ENCODE measurements around the gene TNK1. TPM values are rescaled to one million over a fixed set of nuclear protein-coding genes. Genes with fewer than 3 reads are reported as not detected.

The TNK1 gene
- polyA plus RNA-seq, 3 donors = 5.1 to 9.0 (median 6.0) TPM

DNA sequence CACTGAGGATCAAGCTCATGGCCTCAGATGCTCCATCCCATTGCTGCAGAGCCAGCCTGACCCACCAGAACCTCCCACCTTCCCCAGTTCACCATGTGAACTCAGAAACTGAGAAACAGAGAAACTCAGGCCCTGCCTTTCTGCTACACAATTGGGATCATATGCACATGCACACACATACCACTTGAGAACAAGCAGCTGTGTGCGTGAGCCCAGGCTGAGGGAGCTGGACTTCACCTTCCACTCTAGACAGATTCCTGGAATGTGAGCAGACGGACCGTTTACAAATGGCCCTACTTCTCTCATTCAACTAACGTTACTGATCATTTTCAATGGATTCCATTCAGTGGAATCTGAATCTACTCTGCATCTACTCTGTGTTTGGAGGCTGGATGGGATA is 42.8 kb downstream of the TNK1 start:
- DNase-seq (ENCODE audit: extremely low read depth in 1 of 11, low read depth in 9 of 11, low spot score in 4 of 11) = no peak

GRCh38 chr17:7425316-7425715 is 44.4 kb downstream of the TNK1 start, which contains the start of gene SPEM2:
Gene SPEM2 (plus strand): TSS chr17:7425616. CDS start chr17:7425689, 73 bp downstream.
- no peak for DNase-seq (ENCODE audit: extremely low read depth in 1 of 11, low read depth in 9 of 11, low spot score in 4 of 11)

DNA sequence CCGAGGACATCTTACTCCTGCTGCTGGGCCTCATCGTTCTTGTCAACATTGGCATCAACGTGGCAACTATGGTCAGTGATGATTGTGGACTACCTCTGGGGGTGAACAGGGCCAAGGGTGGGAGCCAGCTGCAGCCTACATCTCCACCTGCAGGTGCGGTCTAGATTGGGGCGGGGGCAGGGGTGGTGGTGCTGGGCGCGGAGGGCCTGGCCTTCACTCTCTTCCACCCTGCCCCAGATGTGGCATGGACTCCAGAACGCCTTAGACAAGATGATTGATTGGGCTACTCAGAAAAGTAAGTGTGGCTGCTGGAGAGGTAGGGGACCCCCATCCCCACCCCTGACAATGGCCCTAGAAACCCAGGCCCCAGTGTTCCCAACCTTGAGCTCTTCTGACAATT is 44.9 kb downstream of the TNK1 start:
- DNase-seq (ENCODE audit: extremely low read depth in 1 of 11, low read depth in 9 of 11, low spot score in 4 of 11) = no peak

GRCh38 chr17:7426203-7426863 is 45.4 kb downstream of the TNK1 start:
- no peak for DNase-seq (ENCODE audit: extremely low read depth in 1 of 11, low read depth in 9 of 11, low spot score in 4 of 11)

DNA sequence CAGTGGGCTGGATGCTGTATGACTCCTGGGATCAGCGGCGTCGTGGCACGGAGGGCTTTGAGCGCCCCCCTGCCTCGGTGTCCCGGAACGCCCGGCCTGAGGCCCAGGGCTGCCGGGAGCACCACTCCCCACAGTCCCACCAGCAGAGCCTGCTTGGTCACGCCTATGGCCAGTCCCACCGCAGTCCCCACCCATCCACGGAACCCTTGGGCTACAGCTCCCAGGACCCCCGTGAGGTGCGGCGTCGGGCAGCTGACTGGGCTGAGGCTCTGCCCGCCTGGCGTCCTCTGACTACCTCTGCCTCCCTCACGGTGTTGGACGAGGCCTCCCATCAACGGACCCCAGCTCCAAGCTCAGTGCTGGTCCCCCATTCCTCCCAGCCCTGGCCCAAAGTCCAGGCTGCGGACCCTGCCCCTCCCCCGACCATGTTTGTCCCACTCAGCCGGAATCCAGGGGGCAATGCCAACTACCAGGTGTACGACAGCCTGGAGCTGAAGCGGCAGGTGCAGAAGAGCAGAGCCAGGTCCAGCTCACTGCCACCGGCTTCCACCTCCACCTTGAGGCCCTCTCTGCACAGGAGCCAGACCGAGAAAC is 46.1 kb downstream of the TNK1 start:
- no peak for DNase-seq (ENCODE audit: extremely low read depth in 1 of 11, low read depth in 9 of 11, low spot score in 4 of 11)

- DNase-seq (ENCODE audit: extremely low read depth in 1 of 11, low read depth in 9 of 11, low spot score in 4 of 11) = no peak
Observed at GRCh38 chr17:7427549-7427948, 46.7 kb downstream of the TNK1 start.

DNA sequence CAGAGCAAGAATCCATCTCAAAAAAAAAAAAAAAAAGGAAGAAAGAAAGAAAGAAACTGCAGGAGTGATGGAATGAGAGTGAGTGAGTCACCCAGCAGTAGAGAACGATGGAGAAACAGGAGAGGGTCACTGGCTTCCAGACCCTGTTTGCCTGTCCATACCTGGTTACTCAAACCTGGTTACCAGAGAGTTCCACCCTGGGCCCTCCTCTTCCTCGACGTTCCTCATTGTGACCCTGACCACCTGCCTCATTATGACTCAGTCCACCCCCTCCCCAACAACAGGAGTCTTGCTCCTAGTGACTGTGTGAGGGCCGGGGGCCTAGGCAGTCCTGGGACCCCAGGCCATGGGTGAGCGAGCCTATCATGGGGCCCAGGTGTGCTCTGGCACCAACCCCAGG is 47.7 kb downstream of the TNK1 start, which contains the start of gene SPEM3:
Gene SPEM3, plus strand, starts transcription at position 301 of the 400 bp plus-strand sequence. Its CDS starts 46 bp downstream, at position 347.
- no peak for DNase-seq (ENCODE audit: extremely low read depth in 1 of 11, low read depth in 9 of 11, low spot score in 4 of 11)

GRCh38 chr17:7429722-7430121 is 48.8 kb downstream of the TNK1 start:
- no peak for DNase-seq (ENCODE audit: extremely low read depth in 1 of 11, low read depth in 9 of 11, low spot score in 4 of 11)

- DNase-seq (ENCODE audit: extremely low read depth in 1 of 11, low read depth in 9 of 11, low spot score in 4 of 11) = no peak
Observed at GRCh38 chr17:7431231-7431630, 50.3 kb downstream of the TNK1 start.

- no peak for DNase-seq (ENCODE audit: extremely low read depth in 1 of 11, low read depth in 9 of 11, low spot score in 4 of 11)
Observed at GRCh38 chr17:7432296-7432695, 51.4 kb downstream of the TNK1 start.

- no peak for DNase-seq (ENCODE audit: extremely low read depth in 1 of 11, low read depth in 9 of 11, low spot score in 4 of 11)
Observed at GRCh38 chr17:7435676-7436555, 55.0 kb downstream of the TNK1 start.

DNA sequence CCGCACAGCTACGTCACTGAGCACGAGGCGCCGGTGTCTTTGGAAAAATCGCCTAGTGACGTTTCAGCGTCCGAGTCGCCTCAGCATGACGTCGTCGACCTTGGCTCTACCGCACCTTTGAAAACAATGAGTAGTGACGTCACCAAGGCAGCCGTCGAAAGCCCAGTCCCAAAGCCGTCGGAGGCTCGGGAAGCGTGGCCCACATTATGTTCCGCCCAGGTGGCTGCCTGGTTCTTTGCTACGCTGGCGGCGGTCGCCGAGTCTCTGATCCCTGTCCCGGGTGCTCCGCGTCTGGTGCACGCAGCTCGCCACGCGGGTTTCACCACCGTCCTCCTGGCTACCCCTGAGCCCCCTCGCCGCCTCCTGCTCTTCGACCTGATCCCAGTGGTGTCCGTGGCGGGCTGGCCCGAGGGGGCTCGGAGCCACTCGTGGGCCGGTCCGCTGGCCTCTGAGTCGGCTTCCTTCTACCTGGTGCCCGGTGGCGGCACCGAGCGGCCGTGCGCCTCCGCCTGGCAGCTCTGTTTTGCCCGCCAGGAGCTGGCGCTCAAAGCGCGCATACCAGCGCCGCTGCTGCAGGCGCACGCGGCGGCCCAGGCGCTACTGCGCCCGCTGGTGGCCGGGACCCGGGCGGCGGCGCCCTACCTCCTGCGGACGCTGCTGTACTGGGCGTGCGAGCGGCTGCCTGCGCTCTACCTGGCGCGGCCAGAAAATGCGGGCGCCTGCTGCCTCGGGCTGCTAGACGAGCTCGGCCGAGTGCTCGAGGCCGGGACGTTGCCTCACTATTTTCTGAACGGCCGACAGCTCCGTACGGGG is 55.9 kb downstream of the TNK1 start:
- DNase-seq (ENCODE audit: extremely low read depth in 1 of 11, low read depth in 9 of 11, low spot score in 4 of 11) = peak in 3 of 11 donors; percentile 69 to 82 (median 74)

DNA sequence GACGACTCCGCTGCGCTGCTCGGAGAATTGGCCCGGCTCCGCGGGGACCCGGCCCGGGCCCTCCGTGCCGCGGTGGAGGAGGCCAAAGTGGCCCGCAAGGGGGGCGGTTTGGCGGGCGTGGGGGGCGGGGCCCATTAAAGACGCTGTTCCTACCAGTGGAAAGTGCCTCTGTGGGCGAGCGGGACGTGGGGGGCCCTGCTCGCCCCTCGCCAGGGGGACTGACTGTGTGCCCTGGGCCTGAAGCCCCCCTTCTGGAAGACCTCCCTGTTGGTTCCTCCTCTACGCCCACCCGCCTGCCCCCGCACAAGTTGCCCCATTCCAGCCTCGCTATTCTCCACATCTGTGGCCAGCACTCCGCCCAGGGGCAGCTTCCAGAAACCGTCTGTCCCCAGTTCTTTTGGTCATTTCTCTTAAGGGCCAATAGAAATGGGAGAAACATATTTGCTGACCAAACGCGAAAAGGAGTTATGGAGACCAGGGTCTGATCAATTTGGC is 56.5 kb downstream of the TNK1 start:
- DNase-seq (ENCODE audit: extremely low read depth in 1 of 11, low read depth in 9 of 11, low spot score in 4 of 11) = no peak

DNA sequence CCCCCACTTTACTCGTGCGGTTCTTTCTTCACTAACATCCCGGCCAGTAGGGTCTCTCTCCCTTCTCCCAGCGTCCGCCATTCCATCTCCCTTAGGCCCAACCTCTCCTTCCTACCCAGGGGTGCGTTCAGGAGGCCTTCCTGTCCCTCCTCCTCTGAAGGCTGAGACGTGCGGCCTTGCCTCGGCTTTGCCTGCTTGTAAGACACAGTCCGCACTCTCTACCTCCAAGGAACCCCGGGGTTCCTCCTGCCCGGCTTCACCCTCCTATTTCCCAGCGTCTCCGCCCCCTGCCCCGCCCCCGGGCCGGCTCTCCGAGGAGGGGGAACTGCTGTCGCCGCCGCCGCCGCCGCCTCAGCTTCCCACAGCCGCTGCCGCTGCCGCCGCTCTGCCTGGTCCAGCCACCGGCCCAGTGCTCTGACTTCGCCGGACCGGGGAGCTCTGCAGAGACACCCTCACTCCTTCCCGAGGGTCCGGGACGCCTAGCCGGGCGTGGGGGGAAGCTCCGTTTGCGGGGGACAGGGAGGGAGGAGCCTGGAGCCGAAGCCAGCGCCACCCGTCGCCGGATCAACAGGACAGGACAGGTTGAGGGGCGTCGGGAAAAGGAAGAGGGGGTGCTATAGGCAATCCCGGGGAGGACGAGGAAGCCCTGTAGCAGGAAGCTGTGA is 57.2 kb downstream of the TNK1 start:
- DNase-seq (ENCODE audit: extremely low read depth in 1 of 11, low read depth in 9 of 11, low spot score in 4 of 11) = no peak

- no peak for DNase-seq (ENCODE audit: extremely low read depth in 1 of 11, low read depth in 9 of 11, low spot score in 4 of 11)
Observed at GRCh38 chr17:7438656-7439460, 58.0 kb downstream of the TNK1 start.

All from renal cortex interstitium (tissue), 11 donors.